ENCODE results near the gene MED16. TPM values are rescaled to one million over a fixed set of nuclear protein-coding genes. Genes with fewer than 3 reads are reported as not detected.

The MED16 gene
- total and polyA plus RNA-seq, 2 of the 13 experiments (the other 11 are each of a cell fraction or from before 2014, with no cell fraction given): 13.3 to 14.8 TPM

- TF ChIP-seq CCAR2 (optimal IDR thresholded peaks at IDR 0.05; ENCODE audit: low read depth, low read length) (no peak), HDAC6 (IDR thresholded peaks at IDR 0.05; ENCODE audit: low read depth, low read length) (no peak), ZNF563 (CRISPR knock-in tag; IDR thresholded peaks at IDR 0.05) (no peak), ZNF451 (CRISPR knock-in tag; IDR thresholded peaks at IDR 0.05) (no peak), BHLHE40 (IDR thresholded peaks at IDR 0.05; ENCODE audit: low read length) (no peak), ZNF460 (CRISPR knock-in tag; IDR thresholded peaks at IDR 0.05; ENCODE audit: borderline replicate concordance) (no peak), SNAI1 (CRISPR knock-in tag; IDR thresholded peaks at IDR 0.05; ENCODE audit: borderline replicate concordance) (no peak), ZNF326 (CRISPR knock-in tag; IDR thresholded peaks at IDR 0.05; ENCODE audit: borderline replicate concordance) (no peak), ZNF564 (CRISPR knock-in tag; IDR thresholded peaks at IDR 0.05) (no peak), MEIS1 (CRISPR knock-in tag; IDR thresholded peaks at IDR 0.05; ENCODE audit: borderline replicate concordance) (no peak), NRL (CRISPR knock-in tag; IDR thresholded peaks at IDR 0.05; ENCODE audit: borderline replicate concordance) (no peak), ZBTB3 (CRISPR knock-in tag; IDR thresholded peaks at IDR 0.05; ENCODE audit: borderline replicate concordance, low read depth) (no peak), ZNF414 (CRISPR knock-in tag; IDR thresholded peaks at IDR 0.05) (no peak), FOXO1 (CRISPR knock-in tag; IDR thresholded peaks at IDR 0.05) (peak; percentile 14; the same call in 1 of the 2 replicates), DDIT3 (CRISPR knock-in tag; IDR thresholded peaks at IDR 0.05) (no peak), ZNF367 (CRISPR knock-in tag; IDR thresholded peaks at IDR 0.05; ENCODE audit: borderline replicate concordance) (peak; percentile 45; the same call in 1 of the 2 replicates), ZNF841 (CRISPR knock-in tag; IDR thresholded peaks at IDR 0.05; ENCODE audit: borderline replicate concordance) (no peak), NFKBIZ (CRISPR knock-in tag; IDR thresholded peaks at IDR 0.05) (no peak), PHF20 (CRISPR knock-in tag; IDR thresholded peaks at IDR 0.05) (no peak), ZNF746 (CRISPR knock-in tag; IDR thresholded peaks at IDR 0.05) (peak; percentile 77; the same call in 1 of the 2 replicates), DMTF1 (CRISPR knock-in tag; IDR thresholded peaks at IDR 0.05) (no peak), ZNF282 (IDR thresholded peaks at IDR 0.05; ENCODE audit: partially characterized antibody) (no peak), MATR3 (CRISPR knock-in tag; IDR thresholded peaks at IDR 0.05) (no peak), SIX4 (CRISPR knock-in tag; IDR thresholded peaks at IDR 0.05) (no peak), TCF12 (IDR thresholded peaks at IDR 0.05) (no peak), TCF12 (CRISPR knock-in tag; IDR thresholded peaks at IDR 0.05) (no peak)
- TF ChIP-seq, protein P1, sequence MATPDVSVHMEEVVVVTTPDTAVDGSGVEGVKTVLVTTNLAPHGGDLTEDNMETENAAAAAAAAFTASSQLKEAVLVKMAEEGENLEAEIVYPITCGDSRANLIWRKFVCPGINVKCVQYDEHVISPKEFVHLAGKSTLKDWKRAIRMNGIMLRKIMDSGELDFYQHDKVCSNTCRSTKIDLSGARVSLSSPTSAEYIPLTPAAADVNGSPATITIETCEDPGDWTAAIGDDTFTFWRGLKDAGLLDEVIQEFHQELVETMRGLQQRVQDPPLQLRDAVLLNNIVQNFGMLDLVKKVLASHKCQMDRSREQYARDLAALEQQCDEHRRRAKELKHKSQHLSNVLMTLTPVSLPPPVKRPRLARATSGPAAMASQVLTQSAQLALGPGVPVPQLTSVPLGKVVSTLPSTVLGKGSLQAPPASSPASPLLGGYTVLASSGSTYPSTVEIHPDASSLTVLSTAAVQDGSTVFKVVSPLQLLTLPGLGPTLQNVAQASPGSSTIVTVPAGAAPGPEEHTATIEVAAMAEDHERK (CRISPR knock-in tag; IDR thresholded peaks at IDR 0.05; ENCODE audit: low read depth): no peak
Measured at GRCh38 chr19:926589-927350, 33.8 kb upstream of the MED16 start (continued).
